HEK293T (cell line): Measurements from ENCODE around the gene HSFX2.
"Not testable (repeated sequence)": the region's sequence is repeated elsewhere in the genome, so short reads cannot be mapped to it uniquely, and the experiment has no call there.

Source experiments
- CTCF ChIA-PET: fragments of 350-600 bp; formaldehyde crosslinking; extraction: SDS; loops from one replicate; lab custom pipeline; 2021; ENCODE audit warnings: antibody characterized with exemption, inconsistent platforms; lab: Yijun Ruan, JAX
- POLR2A ChIA-PET: fragments of 350-600 bp; formaldehyde crosslinking; extraction: SDS; loops from one replicate; lab custom pipeline; 2020; ENCODE audit warnings: antibody characterized with exemption, inconsistent platforms; lab: Yijun Ruan, JAX
- DNase-seq: peaks from one replicate; pipeline ENCODE4 v3.0.0; 2012; ENCODE audit warnings: mixed read lengths; ENCODE audit errors: extremely low spot score
- ARNT ChIP-seq: fragments of 450-650 bp; IDR thresholded peaks from 2 replicates; pipeline ENCODE4 v1.6.1; 2017; ENCODE audit warnings: mild to moderate bottlenecking
- BHLHE40 ChIP-seq: fragments of 450-650 bp; IDR thresholded peaks from 2 replicates; pipeline ENCODE4 v1.6.1; 2016; ENCODE audit warnings: mild to moderate bottlenecking, moderate library complexity, borderline replicate concordance
- CTBP1 ChIP-seq: fragments of 450-650 bp; IDR thresholded peaks from 2 replicates; pipeline ENCODE4 v1.6.1; 2016; ENCODE audit warnings: borderline replicate concordance
- ELF4 ChIP-seq: fragments of 450-650 bp; IDR thresholded peaks from 2 replicates; pipeline ENCODE4 v1.6.1; 2017; ENCODE audit warnings: antibody characterized with exemption
- FOXA1 ChIP-seq: fragments of 450-650 bp; IDR thresholded peaks from 2 replicates; pipeline ENCODE4 v1.6.1; 2016; ENCODE audit warnings: mild to moderate bottlenecking
- FOXK2 ChIP-seq: fragments of 450-650 bp; IDR thresholded peaks from 2 replicates; pipeline ENCODE4 v1.6.1; 2016; ENCODE audit warnings: mild to moderate bottlenecking
- FOXM1 ChIP-seq: fragments of 450-650 bp; IDR thresholded peaks from 2 replicates; pipeline ENCODE4 v1.6.1; 2017; ENCODE audit warnings: mild to moderate bottlenecking, borderline replicate concordance
- HDGF ChIP-seq: fragments of 450-650 bp; IDR thresholded peaks from 2 replicates; pipeline ENCODE4 v1.6.1; 2017; ENCODE audit warnings: antibody characterized with exemption, borderline replicate concordance
- L3MBTL2 ChIP-seq: fragments of 450-650 bp; conservative IDR thresholded peaks from 2 replicates; pipeline ENCODE4 v1.6.1; 2016; ENCODE audit warnings: mild to moderate bottlenecking
- LEF1 ChIP-seq: fragments of 450-650 bp; IDR thresholded peaks from 2 replicates; pipeline ENCODE4 v1.6.1; 2017; ENCODE audit warnings: mild to moderate bottlenecking, borderline replicate concordance
- NFRKB ChIP-seq: fragments of 450-650 bp; IDR thresholded peaks from 2 replicates; pipeline ENCODE4 v1.6.1; 2016; ENCODE audit warnings: mild to moderate bottlenecking, moderate library complexity
- SP1 ChIP-seq: fragments of 450-650 bp; IDR thresholded peaks from 2 replicates; pipeline ENCODE4 v1.6.1; 2017
- SUZ12 ChIP-seq: fragments of 450-650 bp; IDR thresholded peaks from 2 replicates; pipeline ENCODE4 v1.6.1; 2016; ENCODE audit warnings: mild to moderate bottlenecking
- TARDBP ChIP-seq: fragments of 450-650 bp; IDR thresholded peaks from 2 replicates; pipeline ENCODE4 v1.6.1; 2016
- ZNF384 ChIP-seq: fragments of 450-650 bp; IDR thresholded peaks from 2 replicates; pipeline ENCODE4 v1.6.1; 2016
- TF ChIP-seq, protein P1 (sequence below): fragments of 450-650 bp; IDR thresholded peaks from 2 replicates; pipeline ENCODE4 v1.6.1; 2016

Gene HSFX2

DNA sequence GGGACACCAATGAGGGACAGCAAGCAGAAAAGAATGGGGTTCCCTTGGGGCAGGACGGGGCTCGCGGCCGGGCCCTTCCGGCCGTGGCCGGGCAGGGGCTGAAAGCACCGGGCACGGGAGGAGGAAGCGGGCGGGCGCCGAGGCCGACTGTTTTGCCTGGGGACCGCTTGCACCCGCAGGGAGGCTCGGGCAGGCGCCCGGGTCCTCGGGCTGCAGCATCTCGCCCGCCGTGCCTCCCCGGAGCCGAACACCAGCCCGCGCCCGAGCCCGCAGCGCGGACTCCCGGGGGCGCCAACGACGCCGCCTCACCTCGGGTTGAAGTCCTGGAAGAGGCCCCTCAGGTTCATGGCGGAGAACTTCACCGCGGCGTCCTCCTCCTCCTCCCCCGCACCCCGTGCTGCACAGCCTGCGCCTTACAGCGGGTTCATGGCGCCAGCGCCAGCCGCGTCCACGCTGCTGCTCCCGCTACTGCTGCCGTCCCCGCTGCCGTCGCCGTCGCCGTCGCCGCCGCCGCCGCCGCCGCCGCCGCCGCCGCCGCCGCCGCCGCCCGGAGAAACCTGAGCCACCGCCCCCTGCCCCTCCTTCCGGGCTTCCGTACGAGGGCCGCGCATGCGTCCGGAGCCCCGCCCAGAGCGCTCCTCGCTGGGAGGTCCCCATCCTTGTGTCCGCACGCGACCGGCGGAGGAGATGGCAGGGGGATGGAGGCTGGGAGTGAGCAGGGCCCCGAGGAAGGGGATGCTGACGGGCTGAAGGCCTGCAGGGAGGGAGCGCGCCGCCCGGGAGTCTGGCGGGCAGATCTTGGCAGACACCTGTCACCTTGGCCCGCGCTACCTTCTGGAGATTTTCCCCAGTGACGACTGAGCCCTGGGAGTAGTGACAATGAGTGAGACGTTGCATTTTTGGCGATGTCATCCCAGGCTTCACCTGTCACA, 36.4 kb upstream of the HSFX2 start, which contains the start of gene TMEM185A:
Gene TMEM185A (minus strand): TSS at position 559 of the 932 bp plus-strand sequence. CDS start 212 bp downstream, at position 347.
- ChIA-PET CTCF (no interaction called here), POLR2A (no interaction called here)
- peak; percentile 86 for DNase-seq
- TF ChIP-seq ELF4 = no peak
- no peak for TF ChIP-seq FOXK2
- TF ChIP-seq ZNF384 = no peak
- TF ChIP-seq SUZ12 = no peak
- 0 out of 2 replicates have a peak, but pooled peaks have one; percentile 24 for TF ChIP-seq ARNT
- no peak for TF ChIP-seq BHLHE40
- no peak for TF ChIP-seq FOXM1
- TF ChIP-seq LEF1 = no peak
- TF ChIP-seq NFRKB = no peak
- peak; percentile 58; the same call in 1 of the 2 replicates for TF ChIP-seq L3MBTL2

DNA sequence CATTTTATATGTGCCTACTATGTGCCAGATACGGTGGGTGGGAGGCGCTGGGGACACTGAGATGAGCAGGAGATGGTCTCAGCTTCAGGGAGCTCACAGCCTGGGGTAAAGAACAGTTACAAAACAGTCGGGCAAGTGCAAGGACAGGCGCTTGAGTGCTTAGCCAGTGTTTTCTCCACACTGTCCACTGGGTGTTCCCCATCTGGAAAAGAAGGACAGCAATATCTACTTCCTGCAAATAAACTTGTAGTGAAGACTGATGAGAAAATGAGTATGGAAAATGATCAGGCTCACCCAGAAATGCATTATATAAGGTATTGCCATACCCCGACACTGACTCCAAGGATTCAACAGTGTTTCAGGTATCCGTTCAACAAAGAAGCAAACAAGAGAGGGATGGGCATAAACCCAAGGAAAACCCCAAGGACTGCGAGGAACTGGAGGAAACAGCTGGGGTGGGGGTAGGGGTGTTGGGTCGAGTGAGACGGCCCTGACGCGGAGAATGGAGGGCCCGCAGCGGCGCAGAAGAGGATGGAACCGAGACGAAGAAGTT, 35.6 kb upstream of the HSFX2 start:
- ChIA-PET POLR2A (no interaction called here), CTCF (no interaction called here)
- TF ChIP-seq HDGF (no peak), L3MBTL2 (no peak), CTBP1 (no peak), ZNF384 (no peak), ARNT (no peak), ELF4 (no peak), NFRKB (no peak), FOXK2 (no peak), SP1 (no peak), FOXA1 (no peak), BHLHE40 (no peak), SUZ12 (no peak), TARDBP (no peak), LEF1 (no peak), FOXM1 (no peak)
- TF ChIP-seq, protein P1, sequence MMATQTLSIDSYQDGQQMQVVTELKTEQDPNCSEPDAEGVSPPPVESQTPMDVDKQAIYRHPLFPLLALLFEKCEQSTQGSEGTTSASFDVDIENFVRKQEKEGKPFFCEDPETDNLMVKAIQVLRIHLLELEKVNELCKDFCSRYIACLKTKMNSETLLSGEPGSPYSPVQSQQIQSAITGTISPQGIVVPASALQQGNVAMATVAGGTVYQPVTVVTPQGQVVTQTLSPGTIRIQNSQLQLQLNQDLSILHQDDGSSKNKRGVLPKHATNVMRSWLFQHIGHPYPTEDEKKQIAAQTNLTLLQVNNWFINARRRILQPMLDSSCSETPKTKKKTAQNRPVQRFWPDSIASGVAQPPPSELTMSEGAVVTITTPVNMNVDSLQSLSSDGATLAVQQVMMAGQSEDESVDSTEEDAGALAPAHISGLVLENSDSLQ = no peak
- DNase-seq = peak; percentile 42

DNA sequence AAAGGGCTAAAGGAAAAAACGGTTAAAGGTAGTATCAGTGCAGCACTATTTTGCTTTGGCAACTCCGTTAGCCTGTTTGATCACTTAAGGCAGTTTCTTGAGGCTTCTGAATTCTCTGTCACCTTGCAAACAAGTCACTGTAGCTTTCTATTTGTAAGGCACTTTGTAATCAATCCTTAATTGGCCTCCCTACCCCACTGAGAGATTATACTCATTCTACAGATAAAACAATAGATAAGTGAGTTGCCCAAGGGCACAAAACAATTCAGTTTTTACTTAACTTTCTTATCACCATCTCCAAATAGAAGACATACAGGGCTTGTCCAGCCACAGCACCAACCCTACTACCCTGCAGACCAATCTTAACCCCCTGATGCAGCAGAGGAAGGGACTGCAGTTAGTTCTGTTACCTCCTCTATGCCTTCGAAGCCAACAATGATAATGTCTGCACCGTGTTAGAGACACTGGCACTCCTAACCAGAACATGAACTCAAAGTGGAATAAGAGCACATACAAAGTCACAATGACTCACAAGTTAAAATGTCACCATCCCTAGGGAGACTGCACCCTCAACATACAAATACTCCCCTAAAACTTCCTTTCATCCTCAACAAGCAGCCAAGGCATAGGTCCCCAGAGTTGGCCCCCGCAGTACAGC, 34.7 kb upstream of the HSFX2 start:
- TF ChIP-seq LEF1 (no peak), NFRKB (no peak), BHLHE40 (no peak), FOXK2 (no peak), CTBP1 (no peak), TARDBP (no peak), FOXA1 (no peak), ELF4 (no peak), L3MBTL2 (no peak), ARNT (no peak), SP1 (no peak), SUZ12 (no peak), ZNF384 (no peak), HDGF (no peak), FOXM1 (no peak)
- TF ChIP-seq, protein P1 = no peak
- POLR2A ChIA-PET = no interaction called here
- DNase-seq = no peak
- CTCF ChIA-PET = no interaction called here

DNA sequence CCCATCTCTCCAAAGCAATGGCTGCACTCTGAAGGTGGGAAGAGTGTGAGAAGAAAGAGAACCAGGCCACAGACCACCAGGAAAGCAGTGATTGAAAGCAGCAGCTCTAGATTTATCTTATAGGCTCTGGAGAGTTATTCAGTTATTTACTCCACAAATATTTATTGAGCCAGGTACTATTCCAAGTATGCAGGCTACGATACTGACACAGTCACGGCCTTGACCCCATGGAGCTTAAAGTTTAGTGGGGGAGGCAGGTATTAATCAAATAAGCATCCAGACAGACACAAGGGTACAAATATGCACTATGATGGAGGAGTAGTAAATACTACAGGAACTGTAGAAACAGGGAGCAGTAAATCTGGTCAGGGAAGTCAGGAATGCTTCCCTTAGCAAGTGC, 33.7 kb upstream of the HSFX2 start:
- POLR2A ChIA-PET = no interaction called here

DNA sequence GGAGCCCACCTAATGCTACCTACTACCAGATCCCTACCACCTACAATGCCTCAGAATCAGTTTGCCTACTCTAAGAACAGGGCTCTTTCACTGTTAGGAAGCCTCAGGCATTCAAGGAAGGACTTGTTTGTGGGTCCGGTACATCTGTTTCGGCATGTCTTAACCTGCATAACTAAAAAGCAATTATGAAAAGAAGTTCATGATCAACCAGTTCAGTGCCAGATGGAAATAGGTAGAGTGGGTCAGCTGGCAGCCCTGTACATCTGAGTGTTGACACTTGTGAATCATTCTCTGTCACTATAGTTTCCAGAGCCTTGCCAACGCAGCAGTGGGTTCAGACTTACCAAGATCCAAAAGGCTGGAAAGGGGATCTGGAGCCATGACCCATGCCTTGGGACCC, 33.2 kb upstream of the HSFX2 start:
- no peak for DNase-seq
- CTCF ChIA-PET = no interaction called here
- no peak for TF ChIP-seq FOXM1
- no peak for TF ChIP-seq LEF1
- POLR2A ChIA-PET = no interaction called here

More for the DNA sequence above, 33.7 kb upstream of the HSFX2 start:
- CTCF ChIA-PET = no interaction called here
- DNase-seq = no peak
- TF ChIP-seq, protein P1 = no peak
- TF ChIP-seq FOXK2 (no peak), CTBP1 (no peak), ARNT (no peak), ZNF384 (no peak), NFRKB (no peak), FOXM1 (no peak), LEF1 (no peak), FOXA1 (no peak), SUZ12 (no peak), TARDBP (no peak)

DNA sequence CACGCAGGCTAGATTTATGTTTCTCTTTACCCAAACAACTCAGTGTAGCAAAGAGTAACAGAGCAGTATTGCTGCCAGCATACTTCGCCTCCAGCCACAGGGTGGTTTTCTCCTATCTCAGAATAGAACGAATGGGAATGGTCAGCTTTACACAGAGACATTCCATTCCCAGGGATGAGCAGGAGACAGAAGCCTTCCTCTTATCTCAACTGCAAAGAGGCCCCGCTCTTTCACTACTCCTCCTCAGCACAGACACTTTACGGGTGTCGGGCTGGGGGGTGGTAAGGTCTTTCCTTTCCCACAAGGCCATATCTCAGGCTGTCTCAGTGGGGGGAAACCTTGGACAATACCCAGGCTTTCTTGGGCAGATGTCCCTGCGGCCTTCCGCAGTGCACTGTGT, 31.7 kb upstream of the HSFX2 start:
- POLR2A ChIA-PET, DNase-seq, CTCF ChIA-PET: not testable (repeated sequence)

DNA sequence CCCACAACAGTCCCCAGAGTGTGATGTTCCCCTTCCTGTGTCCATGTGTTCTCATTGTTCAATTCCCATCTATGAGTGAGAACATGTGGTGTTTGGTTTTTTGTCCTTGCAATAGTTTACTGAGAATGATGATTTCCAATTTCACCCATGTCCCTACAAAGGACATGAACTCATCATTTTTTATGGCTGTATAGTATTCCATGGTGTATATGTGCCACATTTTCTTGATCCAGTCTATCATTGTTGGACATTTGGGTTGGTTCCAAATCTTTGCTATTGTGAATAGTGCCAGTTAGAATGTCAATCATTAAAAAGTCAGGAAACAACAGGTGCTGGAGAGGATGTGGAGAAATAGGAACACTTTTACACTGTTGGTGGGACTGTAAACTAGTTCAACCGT, 24.5 kb upstream of the HSFX2 start:
- POLR2A ChIA-PET, DNase-seq: not testable (repeated sequence)
- CTCF ChIA-PET = interaction anchor here (0.6 kb wide), 1 partner anchor 1063 kb away, joined by 4 read pairs; no protein-coding TSS in a partner anchor
